IPS-15b (cell line): ENCODE measurements around the gene ZBED4.

Experiments used
- H3K27me3 ChIP-seq: one replicate; pipeline ENCODE4 v1.6.1; 2013; ENCODE audit warnings: low read length; ENCODE audit not compliant: control insufficient read depth, insufficient read depth
- H3K36me3 ChIP-seq: one replicate; pipeline ENCODE4 v1.6.1; 2013; ENCODE audit warnings: low read length; ENCODE audit not compliant: control insufficient read depth, insufficient read depth
- H3K4me1 ChIP-seq: one replicate; pipeline ENCODE4 v1.6.1; 2013; ENCODE audit warnings: mild to moderate bottlenecking, low read length; ENCODE audit not compliant: control insufficient read depth, insufficient read depth
- H3K4me3 ChIP-seq: one replicate; pipeline ENCODE4 v1.5.1; 2013; ENCODE audit warnings: low read depth, low read length
- H3K9ac ChIP-seq: one replicate; pipeline ENCODE4 v1.6.1; 2013; ENCODE audit warnings: low read depth, mild to moderate bottlenecking, low read length
- H3K9me3 ChIP-seq: one replicate; pipeline ENCODE4 v1.6.1; 2013; ENCODE audit warnings: mild to moderate bottlenecking, low read length; ENCODE audit not compliant: control insufficient read depth, insufficient read depth

The ZBED4 gene

GRCh38 chr22:49924113-49924833, 70.6 kb downstream of the ZBED4 start:
- peaks cover 10% of the 10 kb centered on the region for H3K36me3 ChIP-seq
- no peaks in the 10 kb centered on the region for H3K27me3 ChIP-seq
- H3K4me3 ChIP-seq: no peak overlapping the region
- H3K4me1 ChIP-seq: no peaks in the 10 kb centered on the region
- H3K9me3 ChIP-seq: no peaks in the 10 kb centered on the region
- no peak overlapping the region for H3K9ac ChIP-seq

GRCh38 chr22:49925525-49926128, 72.0 kb downstream of the ZBED4 start:
- Histone ChIP-seq H3K4me1 (peaks cover 2% of the 10 kb centered on the region), H3K9ac (no peak overlapping the region), H3K27me3 (peaks cover 10% of the 10 kb centered on the region), H3K4me3 (no peak overlapping the region), H3K36me3 (peaks cover 6% of the 10 kb centered on the region), H3K9me3 (no peaks in the 10 kb centered on the region)

- H3K4me1 ChIP-seq: peaks cover 2% of the 10 kb centered on the region
- no peak overlapping the region for H3K4me3 ChIP-seq
- H3K36me3 ChIP-seq: peaks cover 3% of the 10 kb centered on the region
- H3K27me3 ChIP-seq: peaks cover 12% of the 10 kb centered on the region
- H3K9me3 ChIP-seq: no peaks in the 10 kb centered on the region
- H3K9ac ChIP-seq: no peak overlapping the region
These were observed 73.3 kb downstream of the ZBED4 start for GRCh38 chr22:49926916-49927315.

GRCh38 chr22:49927483-49928184, 74.0 kb downstream of the ZBED4 start:
- peaks cover 3% of the 10 kb centered on the region for H3K36me3 ChIP-seq
- no peak overlapping the region for H3K4me3 ChIP-seq
- peaks cover 2% of the 10 kb centered on the region for H3K4me1 ChIP-seq
- H3K9me3 ChIP-seq: no peaks in the 10 kb centered on the region
- H3K9ac ChIP-seq: no peak overlapping the region
- H3K27me3 ChIP-seq: peaks cover 12% of the 10 kb centered on the region

GRCh38 chr22:49928185-49928495, 74.5 kb downstream of the ZBED4 start:
- Histone ChIP-seq H3K4me3 (no peak overlapping the region), H3K9me3 (no peaks in the 10 kb centered on the region), H3K27me3 (peaks cover 12% of the 10 kb centered on the region), H3K9ac (no peak overlapping the region), H3K4me1 (peaks cover 2% of the 10 kb centered on the region), H3K36me3 (peaks cover 3% of the 10 kb centered on the region)

- H3K4me1 ChIP-seq: peaks cover 2% of the 10 kb centered on the region
- no peaks in the 10 kb centered on the region for H3K9me3 ChIP-seq
- H3K9ac ChIP-seq: no peak overlapping the region
- peaks cover 3% of the 10 kb centered on the region for H3K36me3 ChIP-seq
- H3K4me3 ChIP-seq: no peak overlapping the region
- peaks cover 12% of the 10 kb centered on the region for H3K27me3 ChIP-seq
These were observed 75.0 kb downstream of the ZBED4 start for GRCh38 chr22:49928555-49929210.

GRCh38 chr22:49929211-49929979, 75.8 kb downstream of the ZBED4 start:
- no peaks in the 10 kb centered on the region for H3K36me3 ChIP-seq
- H3K9me3 ChIP-seq: no peaks in the 10 kb centered on the region
- H3K27me3 ChIP-seq: peaks cover 12% of the 10 kb centered on the region
- peaks cover 2% of the 10 kb centered on the region for H3K4me1 ChIP-seq
- H3K9ac ChIP-seq: no peak overlapping the region
- H3K4me3 ChIP-seq: no peak overlapping the region

GRCh38 chr22:49929994-49930575, 76.4 kb downstream of the ZBED4 start:
- H3K27me3 ChIP-seq: peaks cover 12% of the 10 kb centered on the region
- H3K9ac ChIP-seq: peak overlapping the region; percentile 24
- no peak overlapping the region for H3K4me3 ChIP-seq
- peaks cover 2% of the 10 kb centered on the region for H3K4me1 ChIP-seq
- H3K9me3 ChIP-seq: no peaks in the 10 kb centered on the region
- no peaks in the 10 kb centered on the region for H3K36me3 ChIP-seq

GRCh38 chr22:49930596-49931412, 77.2 kb downstream of the ZBED4 start:
- Histone ChIP-seq H3K4me1 (peaks cover 2% of the 10 kb centered on the region), H3K36me3 (no peaks in the 10 kb centered on the region), H3K9ac (peak overlapping the region; percentile 24), H3K27me3 (peaks cover 12% of the 10 kb centered on the region), H3K9me3 (no peaks in the 10 kb centered on the region), H3K4me3 (no peak overlapping the region)

GRCh38 chr22:49933236-49934159, 79.9 kb downstream of the ZBED4 start:
- H3K27me3 ChIP-seq: peaks cover 12% of the 10 kb centered on the region
- H3K9me3 ChIP-seq: no peaks in the 10 kb centered on the region
- H3K36me3 ChIP-seq: no peaks in the 10 kb centered on the region
- H3K9ac ChIP-seq: no peak overlapping the region
- peaks cover 4% of the 10 kb centered on the region for H3K4me1 ChIP-seq
- H3K4me3 ChIP-seq: no peak overlapping the region
